Neural cell (in vitro differentiated cells): ENCODE results near the gene NOL4L. TPM values are rescaled to one million over a fixed set of nuclear protein-coding genes. Genes with fewer than 3 reads are reported as not detected.

Experiments
- polyA plus RNA-seq: library from polyadenylated mRNA; depleted of rRNA; stranded (reverse); fragments of >200 nt; gene quantifications from 2 replicates; pipeline ENCODE4 v1.2.3, GENCODE V29; 2014

Gene NOL4L
- polyA plus RNA-seq, 1 donor from 2014 or later: 20.4 TPM

Other genes with a start within 250 kb of the NOL4L start
- 45.9 and 49.1 TPM in 2 replicates for gene ASXL1, start 227.0 kb downstream of the NOL4L start, polyA plus RNA-seq
- 1.9 and 2.6 TPM in 2 replicates for gene C20orf203, start 88.6 kb upstream of the NOL4L start, polyA plus RNA-seq
- 35.6 and 49.7 TPM in 2 replicates for gene COMMD7, start 158.1 kb upstream of the NOL4L start, polyA plus RNA-seq
- gene DNMT3B, start 177.1 kb upstream of the NOL4L start, polyA plus RNA-seq: 8.7 and 9.0 TPM in 2 replicates
- 209 and 210 TPM in 2 replicates for gene MAPRE1, start 234.6 kb upstream of the NOL4L start, polyA plus RNA-seq